Liver (tissue), 9 donors: ENCODE data around the gene ABITRAM. TPM values are rescaled to one million over a fixed set of nuclear protein-coding genes. Genes with fewer than 3 reads are reported as not detected.

Experiments
- DNase-seq: peaks from one replicate; pipeline ENCODE4 v3.0.0-alpha.2; 2017; ENCODE audit warnings: low spot score
- H3K27ac ChIP-seq, 2 donors: one replicate each; pipeline ENCODE4 v1.7.0; 2013; ENCODE audit warnings: inconsistent platforms in 2 of 2, low read length in 2 of 2, control low read depth in 1 of 2, low read depth in 1 of 2, mild to moderate bottlenecking in 1 of 2
- H3K27me3 ChIP-seq, 4 donors: one replicate each; pipeline versions ENCODE4 v1.6.1 to v1.7.0; 2013; ENCODE audit warnings: low read length in 3 of 4, inconsistent platforms in 1 of 4, mild to moderate bottlenecking in 1 of 4, moderate library complexity in 1 of 4; ENCODE audit not compliant: control insufficient read depth in 4 of 4, insufficient read depth in 4 of 4
- H3K36me3 ChIP-seq, 4 donors: one replicate each; pipeline versions ENCODE4 v1.6.1 to v1.7.0; 2013; ENCODE audit warnings: low read length in 3 of 4, mild to moderate bottlenecking in 3 of 4, low read depth in 1 of 4, moderate library complexity in 1 of 4; ENCODE audit not compliant: control insufficient read depth in 4 of 4, insufficient read depth in 3 of 4
- H3K4me1 ChIP-seq, 4 donors: one replicate each; pipeline versions ENCODE4 v1.6.1 to v1.7.0; 2013; ENCODE audit warnings: low read length in 3 of 4, mild to moderate bottlenecking in 3 of 4, moderate library complexity in 1 of 4; ENCODE audit not compliant: control insufficient read depth in 4 of 4, insufficient read depth in 4 of 4
- H3K4me3 ChIP-seq, 3 donors: one replicate each; pipeline versions ENCODE4 v1.6.1 to v1.7.0; 2013; ENCODE audit warnings: low read length in 3 of 3, control low read depth in 1 of 3, low read depth in 1 of 3, mild to moderate bottlenecking in 1 of 3
- H3K9ac ChIP-seq, 2 donors: one replicate each; pipeline ENCODE4 v1.7.0; 2013; ENCODE audit warnings: low read length in 2 of 2, mild to moderate bottlenecking in 2 of 2, moderate library complexity in 2 of 2, control low read depth in 1 of 2, low read depth in 1 of 2
- H3K9me3 ChIP-seq, 4 donors: one replicate each; pipeline versions ENCODE4 v1.6.1 to v1.7.0; 2013; ENCODE audit warnings: low read length in 3 of 4; ENCODE audit not compliant: control insufficient read depth in 4 of 4
- EGR1 ChIP-seq, 2 donors: IDR thresholded peaks; 2 replicates each; pipeline ENCODE4 v1.6.1; 2016 to 2018; ENCODE audit warnings: antibody characterized with exemption in 2 of 2, low read depth in 2 of 2
- FOXA2 ChIP-seq: IDR thresholded peaks from 2 replicates; pipeline ENCODE4 v1.6.1; 2016; ENCODE audit warnings: antibody characterized with exemption
- GABPA ChIP-seq, 2 donors: IDR thresholded peaks in 1 of 2; conservative IDR thresholded peaks in 1 of 2; 2 replicates each; pipeline ENCODE4 v1.6.1; 2016; ENCODE audit warnings: antibody characterized with exemption in 2 of 2, mild to moderate bottlenecking in 1 of 2, moderate library complexity in 1 of 2
- HNF4G ChIP-seq: IDR thresholded peaks from 2 replicates; pipeline ENCODE4 v1.6.1; 2016; ENCODE audit warnings: antibody characterized with exemption
- JUND ChIP-seq, 2 donors: IDR thresholded peaks; 2 replicates each; pipeline ENCODE4 v1.6.1; 2016; ENCODE audit warnings: antibody characterized with exemption in 2 of 2
- MAX ChIP-seq: IDR thresholded peaks from 2 replicates; pipeline ENCODE4 v1.6.1; 2016; ENCODE audit warnings: antibody characterized with exemption
- NR2F2 ChIP-seq: IDR thresholded peaks from 2 replicates; pipeline ENCODE4 v1.6.1; 2016; ENCODE audit warnings: antibody characterized with exemption
- RAD21 ChIP-seq, 2 donors: IDR thresholded peaks; 2 replicates each; pipeline ENCODE4 v1.6.1; 2016; ENCODE audit warnings: antibody characterized with exemption in 2 of 2, mild to moderate bottlenecking in 2 of 2
- RXRA ChIP-seq, 2 donors: IDR thresholded peaks; 2 replicates each; pipeline ENCODE4 v1.6.1; 2017 to 2018; ENCODE audit warnings: antibody characterized with exemption in 2 of 2, mild to moderate bottlenecking in 1 of 2
- SP1 ChIP-seq: IDR thresholded peaks from 2 replicates; pipeline ENCODE4 v1.6.1; 2018; ENCODE audit warnings: antibody characterized with exemption, mild to moderate bottlenecking
- TAF1 ChIP-seq: conservative IDR thresholded peaks from 2 replicates; pipeline ENCODE4 v1.6.1; 2016; ENCODE audit warnings: antibody characterized with exemption, mild to moderate bottlenecking
- WGBS: extraction: QIAGEN DNeasy Blood & Tissue Kit; methylation state at CpG from one replicate; pipeline ENCODE4 v1.1.7; 2013; 5-methylcytosine and 5-hydroxymethylcytosine counted together
- polyA plus RNA-seq, 2 donors: library from polyadenylated mRNA; stranded (reverse) in 1 of 2; unstranded in 1 of 2; fragments of 200-250 nt in 1 of 2; fragments of >200 nt in 1 of 2; fragmentation: Nextera tagmentation in 1 of 2; extraction: Ambion mirVana in 1 of 2; gene quantifications; one replicate each; pipeline versions ENCODE4 v1.2.1 to v1.2.3, GENCODE V29; 2013 to 2015
- total RNA-seq, 2 donors: library from RNA; depleted of rRNA; stranded (reverse); fragments of >200 nt; gene quantifications; one replicate each; pipeline ENCODE4 v1.2.3, GENCODE V29; 2014
- TF ChIP-seq, protein P1 (sequence below): fragments of 150-350 bp; IDR thresholded peaks from 2 replicates; pipeline ENCODE4 v1.5.1; 2017; ENCODE audit warnings: improper control_type of control experiment, low read depth, low read length; ENCODE audit not compliant: missing input control
- TF ChIP-seq, protein P2 (sequence below): IDR thresholded peaks from 2 replicates; pipeline ENCODE4 v1.6.1; 2016; ENCODE audit warnings: antibody characterized with exemption, mild to moderate bottlenecking
- TF ChIP-seq, protein P3 (sequence below): IDR thresholded peaks from 2 replicates; pipeline ENCODE4 v1.6.1; 2016; ENCODE audit warnings: antibody characterized with exemption
- donor health status: healthy.
- donor health status: healthy.
- donor health status: healthy.
- donor health status: healthy.
- donor health status: healthy.

ABITRAM gene
- total and polyA plus RNA-seq, 4 donors: 3.5 to 8.2 (median 5.5) TPM

- H3K36me3 ChIP-seq: peaks cover 0 to 6% (median under 1%) of the 10 kb centered on the region in 4 donors
- H3K27me3 ChIP-seq: no peaks in the 10 kb centered on the region
- no peak overlapping the region for H3K27ac ChIP-seq
- no peak for DNase-seq
- H3K4me1 ChIP-seq: no peaks in the 10 kb centered on the region
- 84% methylated on average over 3 of the region's 3 CpGs for WGBS
- H3K9me3 ChIP-seq: no peaks in the 10 kb centered on the region
- H3K4me3 ChIP-seq: no peak overlapping the region
- no peak for TF ChIP-seq SP1
- TF ChIP-seq, protein P1, sequence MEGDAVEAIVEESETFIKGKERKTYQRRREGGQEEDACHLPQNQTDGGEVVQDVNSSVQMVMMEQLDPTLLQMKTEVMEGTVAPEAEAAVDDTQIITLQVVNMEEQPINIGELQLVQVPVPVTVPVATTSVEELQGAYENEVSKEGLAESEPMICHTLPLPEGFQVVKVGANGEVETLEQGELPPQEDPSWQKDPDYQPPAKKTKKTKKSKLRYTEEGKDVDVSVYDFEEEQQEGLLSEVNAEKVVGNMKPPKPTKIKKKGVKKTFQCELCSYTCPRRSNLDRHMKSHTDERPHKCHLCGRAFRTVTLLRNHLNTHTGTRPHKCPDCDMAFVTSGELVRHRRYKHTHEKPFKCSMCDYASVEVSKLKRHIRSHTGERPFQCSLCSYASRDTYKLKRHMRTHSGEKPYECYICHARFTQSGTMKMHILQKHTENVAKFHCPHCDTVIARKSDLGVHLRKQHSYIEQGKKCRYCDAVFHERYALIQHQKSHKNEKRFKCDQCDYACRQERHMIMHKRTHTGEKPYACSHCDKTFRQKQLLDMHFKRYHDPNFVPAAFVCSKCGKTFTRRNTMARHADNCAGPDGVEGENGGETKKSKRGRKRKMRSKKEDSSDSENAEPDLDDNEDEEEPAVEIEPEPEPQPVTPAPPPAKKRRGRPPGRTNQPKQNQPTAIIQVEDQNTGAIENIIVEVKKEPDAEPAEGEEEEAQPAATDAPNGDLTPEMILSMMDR: no peak
- TF ChIP-seq, protein P2, sequence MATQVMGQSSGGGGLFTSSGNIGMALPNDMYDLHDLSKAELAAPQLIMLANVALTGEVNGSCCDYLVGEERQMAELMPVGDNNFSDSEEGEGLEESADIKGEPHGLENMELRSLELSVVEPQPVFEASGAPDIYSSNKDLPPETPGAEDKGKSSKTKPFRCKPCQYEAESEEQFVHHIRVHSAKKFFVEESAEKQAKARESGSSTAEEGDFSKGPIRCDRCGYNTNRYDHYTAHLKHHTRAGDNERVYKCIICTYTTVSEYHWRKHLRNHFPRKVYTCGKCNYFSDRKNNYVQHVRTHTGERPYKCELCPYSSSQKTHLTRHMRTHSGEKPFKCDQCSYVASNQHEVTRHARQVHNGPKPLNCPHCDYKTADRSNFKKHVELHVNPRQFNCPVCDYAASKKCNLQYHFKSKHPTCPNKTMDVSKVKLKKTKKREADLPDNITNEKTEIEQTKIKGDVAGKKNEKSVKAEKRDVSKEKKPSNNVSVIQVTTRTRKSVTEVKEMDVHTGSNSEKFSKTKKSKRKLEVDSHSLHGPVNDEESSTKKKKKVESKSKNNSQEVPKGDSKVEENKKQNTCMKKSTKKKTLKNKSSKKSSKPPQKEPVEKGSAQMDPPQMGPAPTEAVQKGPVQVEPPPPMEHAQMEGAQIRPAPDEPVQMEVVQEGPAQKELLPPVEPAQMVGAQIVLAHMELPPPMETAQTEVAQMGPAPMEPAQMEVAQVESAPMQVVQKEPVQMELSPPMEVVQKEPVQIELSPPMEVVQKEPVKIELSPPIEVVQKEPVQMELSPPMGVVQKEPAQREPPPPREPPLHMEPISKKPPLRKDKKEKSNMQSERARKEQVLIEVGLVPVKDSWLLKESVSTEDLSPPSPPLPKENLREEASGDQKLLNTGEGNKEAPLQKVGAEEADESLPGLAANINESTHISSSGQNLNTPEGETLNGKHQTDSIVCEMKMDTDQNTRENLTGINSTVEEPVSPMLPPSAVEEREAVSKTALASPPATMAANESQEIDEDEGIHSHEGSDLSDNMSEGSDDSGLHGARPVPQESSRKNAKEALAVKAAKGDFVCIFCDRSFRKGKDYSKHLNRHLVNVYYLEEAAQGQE: no peak
- H3K9ac ChIP-seq: no peak overlapping the region
Measured at GRCh38 chr9:108972186-108972585, 38.0 kb downstream of the ABITRAM start.

DNA sequence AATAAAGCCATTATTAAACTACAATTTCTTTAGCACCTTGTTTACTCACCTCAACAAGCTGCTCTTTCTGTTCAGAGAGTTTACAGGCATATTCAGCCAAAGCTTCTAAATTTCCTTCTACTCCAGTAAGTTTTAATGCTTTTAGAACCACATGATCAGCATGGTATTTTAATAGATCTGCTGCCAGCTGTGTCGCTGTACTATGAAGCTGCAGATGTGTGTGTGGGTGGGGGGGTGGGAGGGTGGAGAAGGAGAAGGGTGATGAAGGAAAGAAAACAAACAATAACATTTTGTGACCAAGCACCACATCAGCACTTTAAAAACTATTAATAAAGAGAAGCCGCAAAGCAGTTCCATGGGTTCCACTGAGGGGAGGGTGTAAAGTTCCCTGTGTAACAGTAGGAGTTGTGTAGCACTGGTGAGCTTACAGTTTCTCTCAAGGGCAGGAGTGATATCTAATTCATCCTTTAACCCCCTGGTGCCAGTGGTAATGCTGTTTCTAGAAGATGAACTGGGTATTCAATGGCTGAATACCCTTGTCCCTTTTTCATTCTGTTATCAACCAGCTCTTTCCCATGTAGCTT lies 38.5 kb downstream of the ABITRAM start:
- Histone ChIP-seq H3K9ac (no peak overlapping the region), H3K9me3 (no peaks in the 10 kb centered on the region), H3K4me1 (no peaks in the 10 kb centered on the region), H3K4me3 (no peak overlapping the region), H3K27me3 (no peaks in the 10 kb centered on the region), H3K36me3 (peaks cover 0 to 6% (median under 1%) of the 10 kb centered on the region in 4 donors), H3K27ac (no peak overlapping the region)
- WGBS: 81% methylated on average over 2 of the region's 2 CpGs
- no peak for TF ChIP-seq MAX
- no peak for TF ChIP-seq NR2F2
- TF ChIP-seq, protein P2: no peak
- no peak for TF ChIP-seq EGR1 (IDR thresholded peaks at IDR 0.05; ENCODE audit: low read depth in 2 of 2)
- TF ChIP-seq, protein P3, sequence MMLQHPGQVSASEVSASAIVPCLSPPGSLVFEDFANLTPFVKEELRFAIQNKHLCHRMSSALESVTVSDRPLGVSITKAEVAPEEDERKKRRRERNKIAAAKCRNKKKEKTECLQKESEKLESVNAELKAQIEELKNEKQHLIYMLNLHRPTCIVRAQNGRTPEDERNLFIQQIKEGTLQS: no peak
- TF ChIP-seq TAF1: no peak
- TF ChIP-seq RAD21 (IDR thresholded peaks at IDR 0.05): no peak
- TF ChIP-seq HNF4G: no peak
- TF ChIP-seq GABPA (IDR thresholded peaks at IDR 0.05 in 1 of 2, conservative IDR thresholded peaks at IDR 0.05 in 1 of 2): no peak
- no peak for TF ChIP-seq JUND (IDR thresholded peaks at IDR 0.05)
- no peak for TF ChIP-seq RXRA (IDR thresholded peaks at IDR 0.05)
- no peak for TF ChIP-seq SP1
- no peak for TF ChIP-seq FOXA2
- TF ChIP-seq, protein P1: no peak
- no peak for DNase-seq
